Neural progenitor cell (in vitro differentiated cells): ENCODE results near the gene LRRC59. TPM values are rescaled to one million over a fixed set of nuclear protein-coding genes. Genes with fewer than 3 reads are reported as not detected.
"Not testable (repeated sequence)": the region's sequence is repeated elsewhere in the genome, so short reads cannot be mapped to it uniquely, and the experiment has no call there.

Source experiments
- DNase-seq: peaks from one replicate; pipeline ENCODE4 v3.0.0-alpha.2; 2016; ENCODE audit warnings: low spot score
- H2AFZ ChIP-seq: fragments of 200-600 bp; sonication (generic); replicated peaks from 2 replicates; pipeline ENCODE4 v1.6.1; 2016; ENCODE audit warnings: antibody characterized with exemption
- H3F3A ChIP-seq: fragments of 200-600 bp; sonication (generic); 2 replicates; pipeline ENCODE4 v1.6.1; 2016; ENCODE audit warnings: antibody characterized with exemption, low read depth
- H3K27ac ChIP-seq: fragments of 200-600 bp; sonication (generic); 2 replicates; pipeline ENCODE4 v1.5.1; 2016; ENCODE audit warnings: mild to moderate bottlenecking
- H3K27me3 ChIP-seq: fragments of 200-600 bp; sonication (generic); 2 replicates; pipeline ENCODE4 v1.6.1; 2016; ENCODE audit warnings: mild to moderate bottlenecking, moderate library complexity
- H3K36me3 ChIP-seq: fragments of 200-600 bp; sonication (generic); 2 replicates; pipeline ENCODE4 v1.5.1; 2016
- H3K4me1 ChIP-seq: fragments of 200-600 bp; sonication (generic); 2 replicates; pipeline ENCODE4 v1.6.1; 2016; ENCODE audit warnings: mixed run types
- H3K4me2 ChIP-seq: fragments of 200-600 bp; sonication (generic); 2 replicates; pipeline ENCODE4 v1.6.1; 2016
- H3K4me3 ChIP-seq: fragments of 200-600 bp; sonication (generic); 2 replicates; pipeline ENCODE4 v1.5.1; 2016
- H3K79me2 ChIP-seq: fragments of 200-600 bp; sonication (generic); 2 replicates; pipeline ENCODE4 v1.6.1; 2016; ENCODE audit warnings: low read depth
- H3K9ac ChIP-seq: fragments of 200-600 bp; sonication (generic); 2 replicates; pipeline ENCODE4 v1.6.1; 2016
- H3K9me3 ChIP-seq: fragments of 200-600 bp; sonication (generic); 2 replicates; pipeline ENCODE4 v1.5.1; 2016; ENCODE audit warnings: low read depth
- H4K20me1 ChIP-seq: fragments of 200-600 bp; sonication (generic); 2 replicates; pipeline ENCODE4 v1.6.1; 2016; ENCODE audit warnings: low read depth
- H3K27ac Mint-ChIP-seq: 3 replicates; pipeline ENCODE4 v1.8.0; 2021; ENCODE audit warnings: mixed read lengths
- H3K27me3 Mint-ChIP-seq: 2 replicates; pipeline ENCODE4 v1.8.0; 2022; ENCODE audit warnings: low read depth, mild to moderate bottlenecking, inconsistent platforms, moderate library complexity, mixed read lengths; ENCODE audit not compliant: insufficient read depth
- H3K36me3 Mint-ChIP-seq: 3 replicates; pipeline ENCODE4 v1.8.0; 2021; ENCODE audit warnings: mixed read lengths
- H3K4me1 Mint-ChIP-seq: 3 replicates; pipeline ENCODE4 v1.8.0; 2021; ENCODE audit warnings: mixed read lengths
- H3K4me3 Mint-ChIP-seq: 3 replicates; pipeline ENCODE4 v1.8.0; 2021; ENCODE audit warnings: mild to moderate bottlenecking, moderate library complexity, mixed read lengths
- H3K9me3 Mint-ChIP-seq: 3 replicates; pipeline ENCODE4 v1.8.0; 2020; ENCODE audit warnings: mixed read lengths
- CTCF ChIP-seq: fragments of 200-600 bp; sonication (generic); IDR thresholded peaks from 2 replicates; pipeline ENCODE4 v1.5.1; 2017; ENCODE audit warnings: antibody characterized with exemption, mild to moderate bottlenecking
- EZH2 ChIP-seq: fragments of 200-600 bp; sonication (generic); IDR thresholded peaks from 2 replicates; pipeline ENCODE4 v1.6.1; 2017; ENCODE audit warnings: antibody characterized with exemption, mild to moderate bottlenecking, moderate library complexity
- EZH2phosphoT487 ChIP-seq: fragments of 200-600 bp; sonication (generic); IDR thresholded peaks from 2 replicates; pipeline ENCODE4 v1.6.1; 2017; ENCODE audit warnings: antibody characterized with exemption
- total RNA-seq: library from RNA; depleted of rRNA; stranded (reverse); fragments of >200 nt; gene quantifications from 2 replicates; pipeline ENCODE4 v1.2.3, GENCODE V29; 2015; ENCODE audit warnings: low replicate concordance

LRRC59 gene
- total RNA-seq, 1 donor from 2014 or later, result 57.0 TPM

- no peak overlapping the region for H3K4me3 ChIP-seq
- no peak overlapping the region for H3K4me2 ChIP-seq
- H3K9ac ChIP-seq, result no peak overlapping the region
- no peak for DNase-seq
- H3K79me2 ChIP-seq, result no peaks in the 10 kb centered on the region
- no peaks in the 10 kb centered on the region for H4K20me1 ChIP-seq
- H3K27ac ChIP-seq, result no peak overlapping the region
- TF ChIP-seq EZH2, result no peak
- no peaks in the 10 kb centered on the region for H3K27me3 ChIP-seq
- no peak overlapping the region for H3K27ac Mint-ChIP-seq
- no peaks in the 10 kb centered on the region for H3K9me3 ChIP-seq
- H3K27me3 Mint-ChIP-seq, result no peaks in the 10 kb centered on the region
- H3K4me3 Mint-ChIP-seq, result no peak overlapping the region
- no peaks in the 10 kb centered on the region for H3K36me3 ChIP-seq
- H3K36me3 Mint-ChIP-seq, result no peaks in the 10 kb centered on the region
- H2AFZ ChIP-seq, result no peak overlapping the region
- no peaks in the 10 kb centered on the region for H3K9me3 Mint-ChIP-seq
- peaks cover 8% of the 10 kb centered on the region for H3K4me1 ChIP-seq
- peaks cover 24% of the 10 kb centered on the region for H3K4me1 Mint-ChIP-seq
- peaks cover 10% of the 10 kb centered on the region for H3F3A ChIP-seq
Measured at GRCh38 chr17:50430821-50431618, 33.7 kb upstream of the LRRC59 start.

- Mint-ChIP-seq H3K4me3 (no peak overlapping the region), H3K36me3 (no peaks in the 10 kb centered on the region), H3K27ac (no peak overlapping the region), H3K4me1 (peaks cover 27% of the 10 kb centered on the region), H3K27me3 (no peaks in the 10 kb centered on the region), H3K9me3 (no peaks in the 10 kb centered on the region)
- H3K79me2 ChIP-seq, result no peaks in the 10 kb centered on the region
- no peaks in the 10 kb centered on the region for H4K20me1 ChIP-seq
- no peak for DNase-seq
- H3K4me2 ChIP-seq, result no peak overlapping the region
- no peak overlapping the region for H3K4me3 ChIP-seq
- H2AFZ ChIP-seq, result no peak overlapping the region
- peaks cover 11% of the 10 kb centered on the region for H3K27me3 ChIP-seq
- H3K9ac ChIP-seq, result no peak overlapping the region
- no peak overlapping the region for H3K27ac ChIP-seq
- peaks cover 13% of the 10 kb centered on the region for H3K4me1 ChIP-seq
- H3F3A ChIP-seq, result peaks cover 17% of the 10 kb centered on the region
- no peaks in the 10 kb centered on the region for H3K36me3 ChIP-seq
- no peaks in the 10 kb centered on the region for H3K9me3 ChIP-seq
- no peak for TF ChIP-seq EZH2phosphoT487
- TF ChIP-seq CTCF, result no peak
- TF ChIP-seq EZH2, result no peak
Measured at GRCh38 chr17:50429793-50430192, 32.5 kb upstream of the LRRC59 start.

- Histone ChIP-seq H3K27ac (no peak overlapping the region), H4K20me1 (no peaks in the 10 kb centered on the region), H3K9me3 (no peaks in the 10 kb centered on the region), H2AFZ (no peak overlapping the region), H3K4me1 (peaks cover 13% of the 10 kb centered on the region), H3K27me3 (peaks cover 16% of the 10 kb centered on the region), H3K36me3 (no peaks in the 10 kb centered on the region), H3K79me2 (no peaks in the 10 kb centered on the region), H3K4me2 (no peak overlapping the region), H3K4me3 (no peak overlapping the region), H3K9ac (no peak overlapping the region), H3F3A (peaks cover 17% of the 10 kb centered on the region)
- Mint-ChIP-seq H3K4me3 (no peak overlapping the region), H3K27me3 (no peaks in the 10 kb centered on the region), H3K9me3 (no peaks in the 10 kb centered on the region), H3K27ac (no peak overlapping the region), H3K36me3 (no peaks in the 10 kb centered on the region), H3K4me1 (peaks cover 27% of the 10 kb centered on the region)
- no peak for TF ChIP-seq CTCF
- no peak for TF ChIP-seq EZH2
- TF ChIP-seq EZH2phosphoT487, result no peak
- no peak for DNase-seq
Measured at GRCh38 chr17:50428831-50429424, 31.6 kb upstream of the LRRC59 start.

- Mint-ChIP-seq H3K4me1 (peaks cover 27% of the 10 kb centered on the region), H3K4me3 (peak overlapping the region; percentile 84)
- Histone ChIP-seq H3K27me3 (peaks cover 16% of the 10 kb centered on the region), H3K4me1 (peaks cover 13% of the 10 kb centered on the region), H3F3A (peaks cover 17% of the 10 kb centered on the region)
- H2AFZ ChIP-seq, DNase-seq, H3K36me3 Mint-ChIP-seq, H3K9me3 ChIP-seq, H3K27ac ChIP-seq, H4K20me1 ChIP-seq, H3K9ac ChIP-seq, H3K9me3 Mint-ChIP-seq, H3K79me2 ChIP-seq, H3K4me3 ChIP-seq, H3K4me2 ChIP-seq, H3K36me3 ChIP-seq, H3K27me3 Mint-ChIP-seq, H3K27ac Mint-ChIP-seq: not testable (repeated sequence)
Measured at GRCh38 chr17:50428126-50428525, 30.8 kb upstream of the LRRC59 start.
